IMR-90 (cell line): ENCODE measurements around the gene SCTR. TPM values are rescaled to one million over a fixed set of nuclear protein-coding genes. Genes with fewer than 3 reads are reported as not detected.

Experiments used
- ATAC-seq: fragments of 200-7000 bp; cut with Tn5 transposase; 2 replicates; pipeline ENCODE4 v1.9.1; 2020; ENCODE audit warnings: low read depth, mild to moderate bottlenecking, moderate library complexity
- BruUV-seq: library from RNA; stranded (reverse); fragments of 400-500 nt; replicated peaks from 2 replicates; lab custom pipeline; 2021; lab: Mats Ljungman, UMichigan
- CTCF ChIA-PET: fragments of 300-600 bp; formaldehyde crosslinking; extraction: SDS; loops from one replicate; lab custom pipeline; 2021; ENCODE audit warnings: antibody characterized with exemption; lab: Yijun Ruan, JAX
- POLR2A ChIA-PET: fragments of 300-600 bp; sonication (Branson Sonifier 250); formaldehyde crosslinking; loops from one replicate; lab custom pipeline; 2022; ENCODE audit warnings: antibody characterized with exemption; ENCODE audit not compliant: unreplicated experiment; lab: Charles Lee
- DNase-seq: peaks from one replicate; pipeline ENCODE4 v3.0.0; 2013
- H2AFZ ChIP-seq: replicated peaks from 2 replicates; pipeline ENCODE3; 2013; ENCODE audit warnings: low read length, mild to moderate bottlenecking; ENCODE audit not compliant: poor library complexity
- H2AK5ac ChIP-seq: 2 replicates; pipeline ENCODE4 v1.6.1; 2013; ENCODE audit warnings: low read depth, low read length, inconsistent platforms
- H2AK9ac ChIP-seq: replicated peaks from 2 replicates; pipeline ENCODE3; 2013; ENCODE audit warnings: mild to moderate bottlenecking, low read depth, low read length, moderate library complexity; ENCODE audit not compliant: poor library complexity
- H2BK120ac ChIP-seq: 2 replicates; pipeline ENCODE4 v1.6.1; 2013; ENCODE audit warnings: low read depth, low read length, inconsistent platforms
- H2BK15ac ChIP-seq: 3 replicates; pipeline ENCODE4 v1.6.1; 2013; ENCODE audit warnings: low read depth, low read length, inconsistent platforms
- H2BK20ac ChIP-seq: 2 replicates; pipeline ENCODE4 v1.6.1; 2013; ENCODE audit warnings: low read depth, mild to moderate bottlenecking, inconsistent platforms, low read length, moderate library complexity
- H2BK5ac ChIP-seq: 2 replicates; pipeline ENCODE4 v1.6.1; 2013; ENCODE audit warnings: mild to moderate bottlenecking, low read depth, low read length, inconsistent platforms; ENCODE audit not compliant: poor library complexity, severe bottlenecking
- H3K14ac ChIP-seq: replicated peaks from 2 replicates; pipeline ENCODE4 v1.6.1; 2013; ENCODE audit warnings: low read depth, low read length, inconsistent platforms
- H3K18ac ChIP-seq: 2 replicates; pipeline ENCODE4 v1.6.1; 2013; ENCODE audit warnings: low read depth, low read length, control low read depth
- H3K23ac ChIP-seq: 2 replicates; pipeline ENCODE4 v1.6.1; 2013; ENCODE audit warnings: low read depth, low read length, inconsistent platforms
- H3K27ac ChIP-seq: 2 replicates; pipeline ENCODE4 v1.5.1; 2013; ENCODE audit warnings: mild to moderate bottlenecking, control low read depth, low read length; ENCODE audit not compliant: insufficient read depth
- H3K27me3 ChIP-seq: 2 replicates; pipeline ENCODE4 v1.6.1; 2013; ENCODE audit warnings: low read length; ENCODE audit not compliant: control insufficient read depth, insufficient read depth
- H3K36me3 ChIP-seq: 2 replicates; pipeline ENCODE4 v1.6.1; 2013; ENCODE audit warnings: low read length, mixed read lengths; ENCODE audit not compliant: control insufficient read depth, insufficient read depth
- H3K4ac ChIP-seq: 2 replicates; pipeline ENCODE4 v1.6.1; 2013; ENCODE audit warnings: low read depth, low read length, inconsistent platforms
- H3K4me1 ChIP-seq: 2 replicates; pipeline ENCODE4 v1.6.1; 2013; ENCODE audit warnings: low read length, mixed read lengths; ENCODE audit not compliant: control insufficient read depth, insufficient read depth
- H3K4me2 ChIP-seq: 2 replicates; pipeline ENCODE4 v1.6.1; 2013; ENCODE audit warnings: low read depth, mild to moderate bottlenecking, control low read depth, low read length, moderate library complexity
- H3K4me3 ChIP-seq: 2 replicates; pipeline ENCODE4 v1.5.1; 2013; ENCODE audit warnings: low read depth, mild to moderate bottlenecking, control low read depth, low read length, moderate library complexity; ENCODE audit not compliant: insufficient read depth
- H3K56ac ChIP-seq: 2 replicates; pipeline ENCODE4 v1.6.1; 2013; ENCODE audit warnings: low read length, inconsistent platforms; ENCODE audit not compliant: insufficient read depth; ENCODE audit errors: extremely low read depth
- H3K79me1 ChIP-seq, 2 experiments: 2 replicates each; pipeline ENCODE4 v1.6.1; 2013; ENCODE audit warnings: low read length in 2 of 2, inconsistent platforms in 1 of 2, low read depth in 1 of 2
- H3K9ac ChIP-seq: 2 replicates; pipeline ENCODE4 v1.6.1; 2013; ENCODE audit warnings: low read depth, low read length, control low read depth
- H3K9me1 ChIP-seq: 2 replicates; pipeline ENCODE4 v1.6.1; 2013; ENCODE audit warnings: low read length, inconsistent platforms; ENCODE audit not compliant: insufficient read depth
- H3K9me3 ChIP-seq: 2 replicates; pipeline ENCODE4 v1.6.1; 2013; ENCODE audit warnings: low read length; ENCODE audit not compliant: control insufficient read depth, insufficient read depth
- H4K20me1 ChIP-seq: 2 replicates; pipeline ENCODE4 v1.6.1; 2013; ENCODE audit warnings: low read length, inconsistent platforms; ENCODE audit not compliant: insufficient read depth
- H4K5ac ChIP-seq: 2 replicates; pipeline ENCODE4 v1.6.1; 2013; ENCODE audit warnings: mild to moderate bottlenecking, low read depth, low read length, control low read depth
- H4K8ac ChIP-seq, 2 experiments: 2 replicates each; pipeline ENCODE4 v1.6.1; 2013; ENCODE audit warnings: low read depth in 2 of 2, low read length in 2 of 2, control low read depth in 1 of 2, inconsistent platforms in 1 of 2
- H4K91ac ChIP-seq: 2 replicates; pipeline ENCODE4 v1.6.1; 2013; ENCODE audit warnings: low read depth, low read length, inconsistent platforms; ENCODE audit not compliant: insufficient read depth
- BHLHE40 ChIP-seq: fragments of 150-350 bp; IDR thresholded peaks from 2 replicates; pipeline ENCODE4 v1.6.1; 2016; ENCODE audit warnings: mild to moderate bottlenecking, low read depth, low read length
- CEBPB ChIP-seq: IDR thresholded peaks from 2 replicates; pipeline ENCODE4 v1.6.1; 2012; ENCODE audit warnings: low read depth, low read length, improper control_type of control experiment
- CHD1 ChIP-seq: IDR thresholded peaks from 2 replicates; pipeline ENCODE4 v1.6.1; 2012; ENCODE audit warnings: low read depth, low read length, improper control_type of control experiment
- CTCF ChIP-seq: conservative IDR thresholded peaks from 2 replicates; pipeline ENCODE4 v1.5.1; 2012; ENCODE audit warnings: mild to moderate bottlenecking, low read depth, low read length, improper control_type of control experiment
- ELK1 ChIP-seq: fragments of 150-350 bp; IDR thresholded peaks from 2 replicates; pipeline ENCODE4 v1.6.1; 2016; ENCODE audit warnings: low read depth, mild to moderate bottlenecking, low read length, moderate library complexity, borderline replicate concordance
- FOS ChIP-seq: fragments of 150-350 bp; IDR thresholded peaks from 2 replicates; pipeline ENCODE4 v1.6.1; 2016; ENCODE audit warnings: low read depth, low read length
- MAFK ChIP-seq: IDR thresholded peaks from 2 replicates; pipeline ENCODE4 v1.6.1; 2012; ENCODE audit warnings: low read depth, low read length, improper control_type of control experiment
- MAZ ChIP-seq: IDR thresholded peaks from 2 replicates; pipeline ENCODE4 v1.6.1; 2012; ENCODE audit warnings: low read depth, mild to moderate bottlenecking, low read length, improper control_type of control experiment, moderate library complexity, borderline replicate concordance
- MXI1 ChIP-seq: IDR thresholded peaks from 2 replicates; pipeline ENCODE4 v1.6.1; 2012; ENCODE audit warnings: low read depth, mild to moderate bottlenecking, low read length, moderate library complexity, borderline replicate concordance
- NFE2L2 ChIP-seq: fragments of 150-350 bp; IDR thresholded peaks from 2 replicates; pipeline ENCODE4 v1.6.1; 2016; ENCODE audit warnings: low read depth, mild to moderate bottlenecking, low read length
- POLR2A ChIP-seq: IDR thresholded peaks from 2 replicates; pipeline ENCODE4 v1.6.1; 2012; ENCODE audit warnings: mild to moderate bottlenecking, low read depth, low read length
- RAD21 ChIP-seq: IDR thresholded peaks from 2 replicates; pipeline ENCODE4 v1.6.1; 2012; ENCODE audit warnings: low read length, improper control_type of control experiment
- RCOR1 ChIP-seq: IDR thresholded peaks from 2 replicates; pipeline ENCODE4 v1.6.1; 2012; ENCODE audit warnings: mild to moderate bottlenecking, low read length, improper control_type of control experiment; ENCODE audit not compliant: insufficient replicate concordance
- RFX5 ChIP-seq: IDR thresholded peaks from 2 replicates; pipeline ENCODE4 v1.8.0; 2012; ENCODE audit warnings: low read depth, mild to moderate bottlenecking, low read length, moderate library complexity
- SMC3 ChIP-seq: fragments of 150-350 bp; IDR thresholded peaks from 2 replicates; pipeline ENCODE4 v1.6.1; 2016; ENCODE audit warnings: low read depth, mild to moderate bottlenecking, antibody characterized with exemption, low read length, moderate library complexity
- USF2 ChIP-seq: fragments of 150-350 bp; IDR thresholded peaks from 2 replicates; pipeline ENCODE4 v1.6.1; 2017; ENCODE audit warnings: mild to moderate bottlenecking, antibody characterized with exemption, low read length, low read depth
- WGBS, 2 experiments: methylation state at CpG; one replicate each; pipeline versions ENCODE4 v1.1.5 to v1.1.7; 2013; ENCODE audit warnings: missing lambda C conversion rate in 2 of 2; ENCODE audit not compliant: insufficient read length in 1 of 2; ENCODE audit errors: extremely low coverage in 2 of 2; 5-methylcytosine and 5-hydroxymethylcytosine counted together
- dilution Hi-C: fragments of 300-500 bp; cut with HindIII; formaldehyde crosslinking; loops from one replicate; pipeline ENCODE4 v1.14.3; 2018; ENCODE audit warnings: low sequenced_read_pairs; ENCODE audit not compliant: unreplicated experiment
- in situ Hi-C: fragments of 300-500 bp; cut with MboI; formaldehyde crosslinking; loops from 3 replicates; pipeline ENCODE4 v1.14.3; 2019; ENCODE audit warnings: low sequenced_read_pairs, inconsistent platforms, mixed read lengths
- intact Hi-C: fragments of 100-400 bp; cut with micrococcal nuclease; formaldehyde crosslinking; loops from 2 replicates; pipeline ENCODE4 v1.10.0; 2022
- polyA plus RNA-seq, 3 experiments: library from polyadenylated mRNA; depleted of rRNA; stranded (reverse); fragments of >200 nt; gene quantifications; 2 replicates each; pipeline ENCODE4 v1.2.3, GENCODE V29; 2012; ENCODE audit warnings: low replicate concordance in 1 of 3
- total RNA-seq: library from RNA; depleted of rRNA; stranded (reverse); fragments of >200 nt; gene quantifications from 2 replicates; pipeline ENCODE4 v1.2.3, GENCODE V29; 2012

Gene SCTR
- total and polyA plus RNA-seq, 2 of the 4 experiments (the other 2 are of a cell fraction) = not detected

- Histone ChIP-seq H3K36me3 (no peaks in the 10 kb centered on the region), H3K23ac (no peak overlapping the region), H3K56ac (no peak overlapping the region), H3K4ac (no peak overlapping the region), H2BK20ac (no peak overlapping the region), H3K27ac (no peak overlapping the region), H3K4me3 (no peak overlapping the region), H2BK120ac (no peak overlapping the region), H4K8ac (no peak overlapping the region), H3K4me2 (no peak overlapping the region), H3K9ac (no peak overlapping the region), H3K18ac (no peak overlapping the region), H3K4me1 (no peaks in the 10 kb centered on the region), H3K27me3 (peaks cover 27% of the 10 kb centered on the region), H3K9me1 (no peaks in the 10 kb centered on the region), H2BK15ac (no peak overlapping the region), H2AK5ac (no peak overlapping the region), H2AK9ac (no peak overlapping the region), H2BK5ac (no peak overlapping the region), H4K91ac (no peak overlapping the region), H3K9me3 (no peaks in the 10 kb centered on the region), H4K20me1 (no peaks in the 10 kb centered on the region), H2AFZ (no peak overlapping the region), H4K5ac (no peak overlapping the region), H3K79me1 (no peaks in the 10 kb centered on the region), H3K14ac (no peak overlapping the region)
- no CpG with 5 or more reads among the region's 3 CpGs for WGBS, 2 experiments
- DNase-seq (no peak), ATAC-seq (no peak)
- BruUV-seq = no TSS peak
- dilution Hi-C loops = no loop called here
- intact Hi-C loops = loop anchor here (5.0 kb wide), 2 partner anchors 467 to 597 kb away; no protein-coding TSS in a partner anchor
- in situ Hi-C loops = no loop called here
- TF ChIP-seq MXI1 (no peak), CEBPB (no peak), USF2 (no peak), MAZ (no peak), BHLHE40 (no peak), POLR2A (no peak), FOS (no peak), CHD1 (no peak), ELK1 (no peak), RCOR1 (no peak), NFE2L2 (no peak), RFX5 (no peak), SMC3 (no peak), RAD21 (no peak), CTCF (no peak), MAFK (no peak)
- ChIA-PET CTCF (interaction anchor here (0.6 to 1.0 kb wide), 2 partner anchors 67 to 597 kb away, joined by 3 to 6 read pairs; no protein-coding TSS in a partner anchor), POLR2A (no interaction called here)
These were observed 45.3 kb downstream of the SCTR start for GRCh38 chr2:119478978-119479295.
